NOMO-1 treated with DMSO at 0.1 percent for 48 hours (cell line): ENCODE data around the gene FMO3.

ENCODE experiments used
- DNase-seq: peaks from one replicate; lab custom pipeline; 2025; ENCODE audit not compliant: unreplicated experiment; lab: John Stamatoyannopoulos, UW

Gene FMO3

DNA sequence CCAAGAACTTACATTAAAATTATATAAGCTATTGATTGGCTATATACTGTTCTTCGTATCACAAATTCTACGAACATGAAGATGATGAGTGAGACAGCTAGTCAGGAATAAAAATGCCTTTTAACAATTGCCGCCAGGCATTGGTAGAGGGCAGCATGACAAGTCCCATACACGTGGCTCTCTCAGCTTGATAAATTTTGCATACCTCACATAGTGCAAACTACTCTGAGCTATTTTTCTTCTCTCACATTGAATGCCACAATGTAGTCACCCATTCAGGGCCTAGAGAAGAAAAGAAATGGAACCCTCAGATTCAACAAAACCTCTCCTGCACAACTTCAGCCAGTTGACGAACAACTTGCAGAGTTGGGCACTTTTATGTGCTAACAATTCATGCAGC lies 67.4 kb downstream of the FMO3 start:
- no peak for DNase-seq

DNA sequence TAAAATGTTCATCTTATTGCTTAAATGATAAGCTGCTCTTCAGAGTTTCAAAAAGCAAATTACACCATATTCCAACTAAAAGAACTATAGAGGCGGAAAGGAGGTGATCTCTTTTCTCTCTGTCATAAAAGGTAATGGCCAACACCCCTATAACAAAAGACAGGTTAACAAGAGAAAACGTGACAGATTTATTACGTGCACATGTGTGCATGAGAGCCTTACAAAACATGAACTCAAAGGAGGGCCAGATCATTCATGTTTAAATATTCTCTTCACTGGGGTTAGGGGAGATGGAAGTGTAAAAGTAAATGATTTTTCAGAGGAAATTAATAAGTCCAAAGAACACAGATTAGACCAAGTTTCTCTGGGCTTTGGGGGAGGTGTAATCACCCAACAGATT lies 67.8 kb downstream of the FMO3 start:
- no peak for DNase-seq

DNA sequence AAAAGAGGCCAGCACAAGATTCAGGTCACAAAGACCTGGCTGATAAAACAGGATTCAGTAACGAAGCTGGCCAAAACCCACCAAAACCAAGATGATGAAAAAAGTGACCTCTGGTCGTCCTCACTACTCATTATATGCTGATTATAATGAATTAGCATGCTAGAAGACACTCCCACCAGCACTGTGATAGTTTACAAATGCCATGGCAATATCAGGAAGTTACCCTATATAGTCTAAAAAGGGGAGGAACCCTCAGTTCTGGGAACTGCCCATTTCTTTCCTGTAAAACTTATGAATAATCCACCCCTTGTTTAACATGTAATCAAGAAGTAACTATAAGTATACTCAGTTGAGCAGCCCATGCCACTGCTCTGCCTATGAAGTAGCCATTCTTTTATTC lies 68.4 kb downstream of the FMO3 start:
- DNase-seq = no peak

DNA sequence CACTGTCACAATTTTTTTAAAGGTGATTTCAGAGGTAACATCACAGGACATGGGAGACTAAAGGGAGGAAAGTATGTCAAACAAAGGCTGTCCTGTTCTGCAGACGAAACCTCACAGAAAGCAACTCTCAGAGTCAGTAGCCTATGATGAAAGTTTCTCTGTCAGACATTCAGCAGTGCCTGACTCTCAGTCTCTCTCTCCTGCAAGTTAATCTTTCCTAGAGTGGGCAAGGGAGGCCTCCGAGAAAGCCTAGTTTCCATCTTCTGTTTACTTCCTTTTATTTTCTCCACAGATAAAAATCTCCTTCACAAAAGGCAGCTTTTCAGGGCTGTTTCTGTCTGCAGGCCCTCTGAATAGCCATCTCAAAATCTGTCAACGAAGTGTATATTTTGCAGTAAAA lies 69.5 kb downstream of the FMO3 start:
- DNase-seq = no peak

DNA sequence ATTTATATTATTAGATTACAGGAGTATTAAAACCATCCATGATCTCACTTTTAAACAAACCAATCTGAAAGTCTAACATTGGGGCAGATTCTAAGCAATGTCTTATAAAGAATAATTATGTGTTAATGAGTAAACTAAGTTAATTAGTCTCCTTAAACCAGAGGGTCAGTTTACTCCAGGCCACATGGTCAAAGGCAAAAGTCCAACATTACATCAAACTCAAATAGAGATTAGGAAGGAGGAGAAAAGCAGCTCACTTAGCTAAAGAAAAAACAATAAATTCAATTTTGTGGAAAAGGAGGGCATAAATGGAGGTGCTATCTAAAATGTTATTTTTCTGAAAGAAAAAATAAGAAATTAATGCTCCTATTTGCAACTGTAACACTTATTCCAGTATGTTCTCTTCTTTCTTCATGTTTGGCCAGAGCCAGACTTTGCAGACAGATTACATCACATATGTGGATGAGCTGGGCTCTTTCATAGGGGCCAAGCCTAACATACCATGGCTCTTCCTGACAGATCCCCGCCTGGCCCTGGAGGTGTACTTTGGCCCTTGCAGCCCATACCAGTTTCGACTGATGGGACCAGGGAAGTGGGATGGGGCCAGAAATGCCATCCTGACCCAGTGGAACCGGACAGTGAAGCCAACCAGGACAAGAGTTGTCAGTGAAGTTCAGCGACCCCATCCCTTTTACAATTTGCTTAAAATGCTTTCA lies 70.1 kb downstream of the FMO3 start:
- DNase-seq = no peak

DNA sequence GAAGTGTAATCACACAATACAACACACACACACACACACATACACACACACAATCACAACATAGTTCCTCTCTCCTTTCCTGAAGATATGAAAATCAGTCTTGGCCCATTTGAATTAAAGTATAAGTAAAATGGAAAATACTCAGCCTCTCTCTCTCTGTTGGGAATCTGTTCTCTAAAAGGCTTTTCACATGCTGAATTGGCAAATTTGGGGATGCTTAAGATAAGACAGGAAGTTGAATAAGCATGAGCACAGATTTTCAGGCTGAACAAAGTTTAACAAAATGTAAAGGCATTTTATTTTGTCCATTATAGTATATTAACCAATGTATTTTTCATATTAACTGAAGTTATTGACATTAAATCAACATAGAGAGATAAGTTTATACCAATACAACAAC lies 70.7 kb downstream of the FMO3 start:
- no peak for DNase-seq

DNA sequence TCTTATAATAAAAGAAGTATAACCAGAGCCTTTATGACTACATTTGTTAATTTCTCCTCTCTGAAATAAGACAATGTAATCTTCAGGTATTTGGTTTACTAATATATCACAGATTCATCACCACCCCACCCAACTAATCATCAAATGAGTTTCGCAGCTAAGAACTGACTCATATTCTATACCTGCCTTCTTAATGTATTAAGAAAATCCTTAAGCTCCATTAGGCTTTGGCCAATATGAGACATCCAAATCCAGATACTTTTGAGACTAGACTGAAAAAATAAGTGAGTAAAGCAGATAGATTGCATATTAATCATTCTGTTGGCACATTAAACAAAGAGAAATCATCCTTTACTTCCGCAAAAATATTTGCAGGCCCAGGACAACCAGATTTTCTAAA lies 75.7 kb downstream of the FMO3 start:
- DNase-seq = no peak
